IMR-90 (cell line): ENCODE measurements around the gene BMP7.

Source experiments
- MAFK ChIP-seq: IDR thresholded peaks from 2 replicates; pipeline ENCODE4 v1.6.1; 2012; ENCODE audit warnings: low read depth, low read length, improper control_type of control experiment
- TF ChIP-seq, protein P1 (sequence below): conservative IDR thresholded peaks from 2 replicates; pipeline ENCODE4 v1.5.1; 2012; ENCODE audit warnings: mild to moderate bottlenecking, low read depth, low read length, improper control_type of control experiment

DNA sequence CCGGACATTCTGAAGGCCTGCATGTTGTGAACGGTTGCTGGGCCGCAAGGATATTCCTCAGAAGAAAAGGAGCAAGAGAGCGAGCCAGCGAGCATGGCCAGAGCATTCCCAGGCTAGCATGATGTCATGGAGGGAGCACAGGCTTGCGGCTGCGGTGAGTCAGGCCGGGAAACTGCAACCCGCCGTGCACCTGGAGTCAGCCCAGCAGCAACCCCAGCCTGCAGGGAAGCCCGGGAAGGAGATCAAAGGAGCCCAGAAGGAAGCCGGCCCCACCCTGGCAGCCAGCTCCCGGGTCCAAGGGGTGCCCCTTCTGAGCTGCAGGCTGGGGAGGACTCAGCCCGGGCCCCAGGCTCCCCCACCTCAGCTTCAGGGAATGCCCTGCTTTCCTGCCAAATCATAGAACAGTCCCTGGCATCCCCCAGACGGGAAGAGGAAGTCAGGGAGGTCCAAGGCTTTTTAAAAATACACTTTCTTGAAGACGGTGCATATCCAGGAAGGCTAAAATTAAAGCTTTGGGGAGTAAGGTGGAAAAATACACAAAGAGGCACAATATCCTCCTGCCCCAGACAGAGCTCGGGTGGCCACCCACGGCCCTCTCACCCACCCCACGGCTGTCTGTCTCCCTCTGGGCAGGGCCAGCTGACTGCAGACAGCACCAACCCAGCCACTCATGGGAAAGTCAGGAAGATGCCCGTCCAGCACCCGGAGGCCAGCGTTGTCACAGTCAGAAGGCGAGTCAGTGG is 53.7 kb downstream of the BMP7 start:
- TF ChIP-seq, protein P1, sequence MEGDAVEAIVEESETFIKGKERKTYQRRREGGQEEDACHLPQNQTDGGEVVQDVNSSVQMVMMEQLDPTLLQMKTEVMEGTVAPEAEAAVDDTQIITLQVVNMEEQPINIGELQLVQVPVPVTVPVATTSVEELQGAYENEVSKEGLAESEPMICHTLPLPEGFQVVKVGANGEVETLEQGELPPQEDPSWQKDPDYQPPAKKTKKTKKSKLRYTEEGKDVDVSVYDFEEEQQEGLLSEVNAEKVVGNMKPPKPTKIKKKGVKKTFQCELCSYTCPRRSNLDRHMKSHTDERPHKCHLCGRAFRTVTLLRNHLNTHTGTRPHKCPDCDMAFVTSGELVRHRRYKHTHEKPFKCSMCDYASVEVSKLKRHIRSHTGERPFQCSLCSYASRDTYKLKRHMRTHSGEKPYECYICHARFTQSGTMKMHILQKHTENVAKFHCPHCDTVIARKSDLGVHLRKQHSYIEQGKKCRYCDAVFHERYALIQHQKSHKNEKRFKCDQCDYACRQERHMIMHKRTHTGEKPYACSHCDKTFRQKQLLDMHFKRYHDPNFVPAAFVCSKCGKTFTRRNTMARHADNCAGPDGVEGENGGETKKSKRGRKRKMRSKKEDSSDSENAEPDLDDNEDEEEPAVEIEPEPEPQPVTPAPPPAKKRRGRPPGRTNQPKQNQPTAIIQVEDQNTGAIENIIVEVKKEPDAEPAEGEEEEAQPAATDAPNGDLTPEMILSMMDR: no peak
- no peak for TF ChIP-seq MAFK
